Activated gamma-delta T cell treated with Interleukin-2 at 50 U/mL for 16 hours (primary cell): Measurements from ENCODE around the gene RNF215.
A peak's percentile ranks its signal among the peaks of the same experiment; 100 is the strongest.

ENCODE experiments used
- DNase-seq: peaks from one replicate; pipeline ENCODE4 v3.0.0-alpha.2; 2020

The RNF215 gene

DNA sequence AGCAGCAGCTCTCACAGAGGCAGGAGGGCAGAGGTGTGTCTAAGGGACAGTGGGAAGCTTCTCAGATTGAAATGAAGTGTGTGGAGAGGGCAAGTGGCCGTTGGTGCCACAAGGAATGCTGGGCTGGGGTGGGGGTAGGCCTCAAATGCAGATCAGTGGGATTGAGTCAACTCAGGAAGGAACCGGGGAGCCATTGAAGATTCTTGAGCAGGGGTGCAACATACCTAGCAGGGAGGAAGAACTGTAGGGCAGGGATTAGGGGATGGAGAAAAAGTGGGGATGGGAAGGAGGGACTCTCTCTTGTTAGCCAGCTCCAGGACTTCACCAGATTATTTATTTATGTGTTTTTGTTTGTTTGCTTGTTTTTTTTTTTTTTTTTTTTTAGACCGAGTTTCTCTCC lies 6.7 kb upstream of the RNF215 start:
- no peak for DNase-seq

DNA sequence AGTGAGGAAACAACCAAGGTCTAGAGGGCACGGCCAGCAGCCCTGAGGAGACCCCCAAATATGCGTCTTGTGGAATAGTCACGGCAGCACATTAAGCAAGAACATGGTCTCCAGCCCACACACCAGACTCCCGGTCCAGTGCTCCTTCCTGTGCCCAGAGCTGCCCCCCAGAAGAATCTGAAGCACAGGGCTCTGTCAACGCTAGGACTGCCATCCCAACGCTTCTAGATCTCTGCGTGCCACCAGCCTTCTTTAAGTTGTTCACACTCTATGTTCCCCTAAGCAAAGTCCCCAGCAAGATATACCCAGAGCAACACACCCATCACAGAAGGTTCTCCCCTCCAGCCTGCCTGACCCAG lies 6.1 kb upstream of the RNF215 start:
- DNase-seq = no peak

DNA sequence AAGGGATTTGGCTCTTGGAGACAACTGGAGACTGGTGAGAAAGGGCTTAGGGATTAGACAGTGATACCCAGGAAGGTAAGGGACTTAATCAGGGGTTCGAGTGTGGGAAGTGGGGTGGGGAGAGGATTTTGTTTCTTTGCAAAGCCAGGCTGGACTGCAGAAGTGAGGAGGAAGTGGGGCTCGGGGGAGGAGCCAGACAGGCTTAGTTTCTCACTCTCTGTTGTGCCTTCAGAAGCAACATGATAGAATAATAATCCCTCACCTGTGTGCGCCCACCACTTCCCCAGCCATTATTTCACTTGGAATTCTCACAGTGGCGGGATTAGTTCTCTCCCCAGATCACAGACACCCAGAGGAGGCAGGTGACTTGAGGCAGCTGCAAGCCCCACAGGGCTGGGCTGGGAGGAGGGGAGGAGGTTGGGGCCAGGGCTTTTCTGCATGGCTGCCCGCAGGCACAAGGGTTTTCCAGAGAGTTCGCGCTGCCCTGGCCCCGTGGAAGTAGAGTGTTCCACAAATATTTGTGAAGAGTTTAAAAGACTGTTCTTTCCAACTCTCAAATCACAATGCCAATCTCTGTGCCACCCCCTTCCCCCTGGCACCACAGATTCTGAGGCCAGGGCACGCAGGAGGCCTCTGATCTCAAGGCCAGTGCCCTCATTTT lies 5.6 kb upstream of the RNF215 start:
- no peak for DNase-seq

DNA sequence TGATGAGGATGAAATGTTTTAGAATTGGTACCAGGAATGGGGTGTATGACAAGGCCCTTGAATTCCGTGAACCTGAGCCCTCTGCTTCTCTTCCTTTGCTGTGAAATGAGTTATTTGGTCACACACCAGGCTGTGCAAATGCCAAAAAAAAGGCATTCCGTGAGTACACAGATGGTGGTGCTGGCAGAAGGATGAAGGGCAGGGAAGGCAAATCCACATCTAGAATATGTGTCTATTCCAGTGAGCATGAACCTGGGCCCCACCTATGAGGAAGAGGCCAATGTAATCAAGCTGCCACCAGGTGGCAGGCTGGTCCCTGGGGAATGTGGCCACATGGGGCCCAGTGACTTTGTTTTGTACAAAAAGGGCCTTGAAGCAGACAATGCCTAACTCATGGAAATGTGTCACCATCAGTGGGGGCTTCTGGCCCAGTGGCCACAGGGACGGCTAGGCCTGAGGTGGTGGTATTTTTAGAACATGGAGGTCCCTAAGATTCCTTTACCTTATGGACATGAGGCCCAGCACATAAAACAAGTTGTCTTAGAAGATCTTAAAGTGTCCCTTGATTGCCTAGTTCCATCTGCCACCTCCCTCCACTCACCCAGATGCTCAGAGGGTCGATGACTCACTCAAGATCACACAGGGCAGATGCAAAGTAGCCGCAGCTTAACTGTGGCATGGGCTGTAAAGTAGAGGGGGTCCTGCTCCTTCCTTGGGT lies 3.9 kb upstream of the RNF215 start:
- peak; percentile 76 for DNase-seq

DNA sequence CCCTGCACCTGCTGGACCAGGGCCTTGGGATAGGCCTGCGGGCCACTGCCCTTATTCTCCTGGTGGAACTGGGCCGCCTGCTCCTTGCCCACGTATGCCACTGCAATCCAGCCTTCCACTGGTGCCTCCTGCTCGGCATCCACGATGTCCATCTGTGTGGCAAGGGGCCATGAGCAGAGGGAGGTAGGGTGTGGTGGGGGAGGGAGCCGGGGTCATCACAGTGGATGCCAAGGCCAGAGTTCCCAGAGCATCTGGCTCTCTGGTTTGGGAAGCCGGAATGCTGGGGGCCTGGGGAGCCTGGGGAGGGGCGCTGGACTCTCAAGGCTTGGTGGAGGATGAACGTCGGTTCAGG lies 627 bp downstream of the RNF215 start:
- DNase-seq = no peak

DNA sequence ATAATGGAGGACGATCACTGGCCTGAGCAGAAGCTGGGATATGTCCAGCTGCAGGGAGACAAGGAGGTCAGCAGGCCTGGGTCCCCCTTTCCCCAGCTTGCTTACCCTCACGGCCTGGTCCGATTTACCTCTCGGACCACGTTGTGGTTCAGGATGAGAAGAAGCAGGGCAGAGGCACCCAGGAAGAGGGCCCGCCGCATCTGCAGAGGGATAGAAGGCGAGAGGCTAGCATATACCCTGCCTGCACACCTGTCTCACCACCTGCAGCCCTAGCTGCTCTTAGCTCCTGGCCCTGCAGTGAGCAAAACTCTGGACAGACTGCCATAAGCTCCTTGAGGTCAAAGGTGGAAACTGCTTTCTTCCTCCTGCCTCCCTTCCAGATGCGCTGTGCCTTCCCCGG lies 1.3 kb downstream of the RNF215 start:
- DNase-seq = no peak

DNA sequence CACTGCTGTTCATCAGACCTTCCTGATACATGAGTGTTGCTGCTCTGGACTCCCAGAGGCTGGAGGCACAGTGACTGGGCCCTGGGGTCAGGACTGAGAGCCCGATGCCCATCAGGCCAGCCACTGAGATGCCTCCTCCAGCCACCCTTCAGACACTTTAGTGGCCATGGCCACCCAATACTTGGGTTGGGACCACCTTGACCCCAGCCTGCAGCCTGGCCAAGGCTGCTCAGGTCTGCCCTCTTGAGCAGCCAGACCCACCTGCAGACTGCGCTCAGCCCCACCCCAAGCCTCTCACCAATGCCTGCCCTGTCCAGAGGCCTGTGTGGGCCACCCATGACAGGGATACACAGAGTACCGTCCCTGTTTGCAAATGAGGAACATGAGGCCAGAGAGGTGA lies 4.2 kb downstream of the RNF215 start:
- DNase-seq = no peak

DNA sequence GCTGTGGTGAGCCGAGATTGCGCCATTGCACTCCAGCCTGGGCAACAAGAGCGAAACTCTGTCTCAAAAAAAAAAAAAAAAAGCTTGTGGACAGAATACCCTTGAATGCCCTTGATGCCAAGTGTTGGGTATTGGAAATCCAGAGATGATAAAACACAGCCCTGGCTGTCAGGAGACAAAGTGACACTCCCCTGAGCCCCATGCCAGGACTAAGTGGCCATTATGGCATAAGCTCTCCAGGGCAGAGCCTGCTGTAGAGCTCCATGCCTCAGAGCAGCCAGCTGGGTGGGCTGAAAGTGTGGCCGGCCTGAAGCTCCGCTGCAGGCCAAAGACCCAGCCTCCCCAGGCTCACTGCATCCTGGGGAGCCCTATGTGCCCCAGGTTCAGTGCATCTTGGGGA lies 4.9 kb downstream of the RNF215 start:
- no peak for DNase-seq

DNA sequence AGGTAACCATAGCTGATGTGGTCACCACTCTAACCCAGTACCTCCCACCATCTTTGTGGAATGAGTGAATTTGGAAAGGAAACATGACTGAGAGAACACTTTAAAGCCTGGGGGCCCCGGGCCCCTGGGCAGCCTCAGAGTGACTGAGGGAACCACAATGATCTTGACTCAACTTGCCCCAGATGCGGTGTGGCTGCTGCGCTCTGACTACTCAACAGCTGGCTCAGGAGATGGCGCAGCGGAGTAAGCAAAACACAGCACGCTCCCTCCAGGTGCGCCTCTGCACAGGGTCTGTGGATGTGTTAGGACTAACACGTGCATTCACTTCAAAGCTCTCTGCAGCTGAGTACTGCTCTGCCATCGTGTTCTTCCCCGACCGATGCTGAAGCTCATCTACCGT lies 5.9 kb downstream of the RNF215 start:
- no peak for DNase-seq

DNA sequence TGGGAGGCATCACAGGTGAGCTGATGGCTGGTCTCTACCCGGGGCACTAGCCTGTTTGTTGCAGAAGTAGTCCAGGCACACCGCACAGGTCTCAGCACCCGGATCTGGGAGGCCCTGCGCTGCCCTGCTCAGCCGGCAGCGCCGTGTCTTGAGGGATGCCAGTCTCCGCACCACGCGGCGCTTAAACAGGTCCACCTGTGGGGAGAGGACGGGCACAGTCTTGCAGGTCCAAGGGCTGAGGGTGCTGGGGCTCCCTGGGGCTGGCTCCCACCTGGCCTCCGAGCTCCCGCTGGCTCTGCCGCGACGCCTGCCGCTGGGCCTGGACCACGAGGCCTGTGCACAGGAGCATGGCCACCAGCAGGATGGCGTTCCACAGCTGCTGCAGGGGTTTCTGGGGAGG lies 7.2 kb downstream of the RNF215 start:
- DNase-seq = no peak

DNA sequence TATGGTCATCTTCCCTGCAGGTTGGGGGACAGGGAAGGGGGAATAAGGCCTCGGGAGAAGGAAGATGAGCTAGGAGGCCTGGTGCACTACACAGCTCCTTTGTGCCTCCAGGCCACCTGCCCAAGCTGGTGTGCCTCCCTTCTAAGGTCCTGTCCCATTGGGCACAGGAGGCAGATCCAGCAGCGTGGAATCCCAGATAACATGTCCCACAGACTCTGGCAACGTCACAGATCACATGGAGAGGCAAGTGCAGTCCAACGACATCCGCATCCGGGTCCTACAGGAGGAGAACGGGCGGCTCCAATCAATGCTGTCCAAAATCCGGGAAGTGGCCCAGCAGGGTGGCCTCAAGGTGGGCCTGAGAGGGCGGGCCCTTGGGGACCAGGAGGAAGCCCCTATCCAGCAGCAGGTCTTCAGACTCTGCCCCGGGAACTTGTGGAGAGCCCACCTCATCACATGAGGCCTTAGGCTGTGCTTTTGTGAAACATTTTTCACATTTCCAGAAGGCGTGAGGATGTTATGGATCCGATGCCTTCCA lies 11.8 kb downstream of the RNF215 start:
- no peak for DNase-seq

DNA sequence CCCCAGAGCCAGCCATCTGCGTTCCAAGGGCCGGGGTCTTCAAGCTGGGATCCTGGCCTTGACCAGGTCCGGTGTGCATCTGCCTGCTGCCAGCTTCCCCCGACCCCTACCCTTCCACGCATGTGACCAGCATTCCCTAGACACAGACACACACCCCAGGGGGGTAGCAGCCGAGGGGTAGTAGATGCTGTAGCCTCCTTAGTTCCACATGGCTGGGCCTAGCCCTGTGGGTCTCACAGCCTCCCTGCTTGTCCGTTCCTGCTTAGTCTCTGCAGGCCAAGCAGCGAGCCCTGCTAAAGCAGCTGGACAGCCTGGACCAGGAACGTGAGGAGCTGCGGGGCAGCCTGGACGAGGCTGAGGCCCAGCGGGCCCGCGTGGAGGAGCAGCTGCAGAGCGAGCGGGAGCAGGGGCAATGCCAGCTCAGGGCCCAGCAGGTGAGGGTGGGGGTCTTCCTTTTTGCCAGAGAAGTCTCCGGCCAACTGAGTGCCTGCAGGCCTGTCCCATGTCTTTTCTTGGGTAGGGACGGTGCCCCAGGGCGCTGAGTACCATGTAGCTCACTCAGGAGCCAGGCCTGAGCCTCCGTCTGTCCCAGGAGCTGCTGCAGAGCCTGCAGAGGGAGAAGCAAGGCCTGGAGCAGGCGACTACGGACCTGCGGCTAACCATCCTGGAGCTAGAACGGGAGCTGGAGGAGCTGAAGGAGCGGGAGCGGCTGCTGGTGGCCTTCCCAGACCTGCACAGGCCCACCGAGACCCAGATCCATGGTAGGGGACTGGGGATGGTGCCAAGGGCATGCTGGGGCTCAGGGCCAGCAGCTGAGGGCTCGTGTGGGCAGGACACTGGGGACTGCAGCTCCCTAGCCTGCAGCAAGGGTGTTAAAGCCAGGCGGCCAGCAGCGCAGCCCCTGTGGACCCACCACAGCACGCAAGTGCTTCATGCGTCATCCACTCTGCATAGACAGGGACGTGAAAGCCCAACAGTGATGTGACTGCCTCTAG lies 13.6 kb downstream of the RNF215 start:
- DNase-seq = no peak

DNA sequence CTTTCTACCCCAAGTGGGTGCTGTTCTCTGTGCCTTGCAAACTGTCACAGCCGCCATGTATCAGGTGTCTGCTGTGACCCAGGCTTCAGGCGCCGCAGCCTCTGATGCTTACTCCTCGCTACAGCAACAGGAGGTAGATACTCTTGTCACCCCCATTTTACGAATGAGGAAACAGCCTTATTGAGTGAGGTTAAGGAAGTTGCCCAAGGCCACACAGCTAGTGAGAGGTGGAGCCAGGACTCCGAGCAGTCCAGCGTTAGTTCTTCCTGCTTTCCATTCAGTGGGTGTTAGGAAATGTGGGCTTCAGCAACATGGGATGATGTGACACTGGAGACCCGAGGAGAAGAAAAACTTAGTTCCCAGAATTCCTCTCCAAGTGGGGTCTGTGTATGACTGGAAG lies 14.3 kb downstream of the RNF215 start:
- no peak for DNase-seq

DNA sequence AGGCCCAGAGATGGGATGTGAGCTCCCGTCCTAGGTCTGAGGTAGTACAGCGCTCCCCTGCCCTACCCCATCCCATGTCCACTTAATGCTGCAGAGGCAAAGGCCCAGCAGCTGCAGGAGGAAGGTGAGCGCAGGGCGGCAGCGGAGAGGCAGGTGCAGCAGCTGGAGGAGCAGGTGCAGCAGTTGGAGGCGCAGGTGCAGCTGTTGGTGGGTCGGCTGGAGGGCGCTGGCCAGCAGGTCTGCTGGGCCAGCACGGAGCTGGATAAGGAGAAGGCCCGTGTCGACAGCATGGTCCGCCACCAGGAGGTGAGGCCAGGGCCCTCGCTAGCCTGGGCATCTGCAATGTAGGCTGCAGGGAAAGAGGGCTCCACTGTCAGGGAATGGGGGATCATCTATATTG lies 15.2 kb downstream of the RNF215 start:
- no peak for DNase-seq

DNA sequence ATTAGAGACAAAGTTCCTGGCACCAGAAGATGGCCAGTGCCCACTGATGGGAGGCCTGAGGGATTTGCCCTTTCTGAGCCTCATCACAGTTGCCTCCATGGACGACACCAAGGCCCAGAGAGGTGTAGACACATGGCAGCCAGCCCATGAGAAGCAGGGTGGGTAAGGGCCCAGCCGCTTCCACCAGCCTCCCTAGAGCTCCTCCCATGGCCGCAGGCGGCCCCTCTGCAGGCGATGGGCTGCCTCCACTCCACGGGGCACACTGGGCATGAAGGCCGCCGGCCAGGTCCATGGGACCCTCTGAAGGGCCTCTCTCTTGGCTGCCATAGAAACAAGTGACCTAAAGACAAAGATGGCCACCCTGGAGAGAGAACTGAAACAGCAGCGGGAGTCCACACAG lies 15.9 kb downstream of the RNF215 start:
- no peak for DNase-seq

DNA sequence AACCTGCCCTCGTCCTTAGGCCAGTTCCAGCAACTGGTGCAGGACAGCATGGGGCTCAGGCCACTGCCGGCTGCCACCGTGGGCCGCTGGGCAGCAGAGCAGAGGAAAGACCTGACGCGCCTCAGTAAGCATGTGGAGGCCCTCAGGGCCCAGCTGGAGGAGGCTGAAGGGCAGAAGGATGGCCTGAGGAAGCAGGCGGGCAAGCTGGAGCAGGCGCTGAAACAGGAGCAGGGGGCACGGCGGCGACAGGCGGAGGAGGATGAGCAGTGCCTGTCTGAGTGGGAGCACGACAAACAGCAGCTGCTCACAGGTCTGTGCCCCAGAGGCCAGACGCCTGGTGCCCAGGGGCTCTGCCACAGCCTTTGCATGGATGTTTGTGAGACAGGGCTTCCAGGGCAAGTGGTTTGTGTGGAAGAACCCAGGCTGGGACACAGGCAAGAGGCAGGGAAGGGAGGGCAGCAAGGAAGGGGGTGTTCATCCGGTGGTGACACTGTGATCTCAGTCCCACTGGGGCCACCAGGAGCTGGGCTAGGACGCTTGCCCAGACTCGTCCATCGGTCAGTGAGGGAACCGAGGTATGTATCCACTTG lies 16.5 kb downstream of the RNF215 start:
- DNase-seq = no peak

DNA sequence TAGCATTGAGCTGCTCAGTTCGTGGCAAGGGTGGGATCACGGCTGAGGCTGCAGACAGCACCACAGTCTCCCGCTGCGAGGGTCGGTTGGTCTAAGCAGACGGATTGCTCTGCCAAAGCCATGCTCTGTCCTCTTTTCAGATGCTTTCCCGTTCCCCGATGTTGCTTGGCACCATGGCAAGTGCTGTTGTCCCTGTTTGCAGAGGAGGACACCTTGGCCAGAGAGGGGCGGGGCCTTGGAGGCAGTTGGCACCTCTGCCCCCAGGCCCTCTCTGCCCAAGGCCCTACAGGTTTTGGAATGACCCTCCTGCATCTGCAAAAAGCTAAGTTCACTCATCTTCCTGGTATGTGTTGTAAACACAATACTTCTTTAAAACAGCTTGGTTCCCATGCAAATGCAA lies 18.8 kb downstream of the RNF215 start:
- no peak for DNase-seq

DNA sequence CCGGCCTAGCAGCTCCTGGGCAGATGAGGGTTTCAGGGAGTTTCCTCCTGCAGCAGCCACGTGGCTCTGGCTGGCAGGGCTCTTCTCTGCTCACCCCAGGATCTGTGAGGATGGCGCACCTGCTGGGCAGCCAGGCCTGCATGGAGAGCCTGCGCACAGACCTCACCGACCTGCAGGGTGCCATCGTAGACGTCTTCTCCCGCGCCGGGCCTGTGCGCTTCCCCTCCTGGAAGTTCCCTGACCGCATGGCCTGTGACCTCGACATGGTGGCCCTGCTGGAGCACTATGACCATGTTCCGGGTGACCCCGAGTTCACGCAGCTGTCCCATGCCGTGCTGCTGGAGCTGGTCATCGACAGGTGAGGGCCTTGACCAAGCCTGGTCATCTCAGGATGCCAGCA lies 21.3 kb downstream of the RNF215 start:
- DNase-seq = no peak

DNA sequence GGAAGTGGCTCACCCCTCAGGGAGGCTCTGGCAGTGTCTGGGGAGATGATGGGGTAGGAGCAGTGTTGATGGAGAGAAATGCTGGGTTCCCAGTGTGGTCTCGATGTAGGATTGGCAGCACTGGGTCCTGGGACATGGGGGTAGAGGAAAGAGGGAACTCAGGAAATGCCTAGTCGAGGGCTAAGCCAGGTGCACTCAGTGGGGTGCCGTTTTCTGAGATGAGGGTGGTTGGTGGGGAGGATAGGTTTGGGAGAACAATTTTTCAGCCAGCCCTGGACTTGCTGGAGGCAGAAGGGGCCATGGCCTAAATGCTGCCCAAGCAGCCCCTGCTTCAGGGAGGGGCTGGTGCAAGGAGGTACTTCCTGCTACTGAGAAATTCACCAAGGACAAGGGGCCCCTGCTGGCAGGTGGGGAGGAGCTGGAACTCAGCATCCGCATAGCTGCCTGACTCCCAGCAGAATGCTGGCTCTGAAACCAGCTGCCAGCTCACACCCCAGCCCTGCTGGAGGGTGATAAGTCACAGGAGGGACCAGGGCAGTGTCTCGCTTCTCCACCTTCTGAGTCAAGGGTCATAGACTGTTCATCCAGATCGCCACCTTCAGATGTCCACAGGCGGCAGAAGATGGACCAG lies 24.4 kb downstream of the RNF215 start:
- no peak for DNase-seq

DNA sequence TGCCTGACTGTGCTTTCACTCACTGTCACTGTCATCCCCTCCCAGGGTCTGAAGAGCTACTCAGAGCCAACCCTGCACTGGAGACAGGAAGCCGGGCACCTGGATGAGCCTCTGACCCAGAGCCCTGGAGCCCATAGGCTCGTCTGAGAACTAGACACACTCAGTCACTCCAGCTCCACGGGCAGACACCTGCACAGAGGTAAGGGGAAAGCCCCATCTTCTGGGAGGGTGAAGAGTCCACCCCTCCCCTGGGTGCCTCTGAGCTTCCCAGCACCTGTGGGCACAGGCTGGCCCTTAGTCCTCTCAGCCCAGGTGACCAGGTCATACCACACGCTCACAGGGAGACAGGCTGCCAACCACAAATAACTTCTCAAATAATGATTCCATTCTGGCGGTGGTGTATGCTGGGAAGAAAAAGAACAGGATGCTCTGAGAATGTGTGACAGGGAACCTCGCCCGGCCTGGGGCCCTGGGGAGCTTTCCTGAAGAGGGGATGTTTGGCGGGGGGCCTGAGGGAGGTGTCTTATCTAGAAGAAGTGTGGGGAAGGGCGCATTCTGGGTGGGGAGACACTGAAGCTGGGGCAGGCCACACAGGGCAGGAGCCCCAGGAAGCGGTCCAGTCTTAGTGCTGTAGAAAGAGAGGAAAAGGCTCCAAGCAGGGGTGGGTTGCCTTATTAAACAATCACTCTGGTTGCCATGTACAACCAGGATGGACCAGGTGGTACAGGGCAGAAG lies 25.1 kb downstream of the RNF215 start:
- no peak for DNase-seq

DNA sequence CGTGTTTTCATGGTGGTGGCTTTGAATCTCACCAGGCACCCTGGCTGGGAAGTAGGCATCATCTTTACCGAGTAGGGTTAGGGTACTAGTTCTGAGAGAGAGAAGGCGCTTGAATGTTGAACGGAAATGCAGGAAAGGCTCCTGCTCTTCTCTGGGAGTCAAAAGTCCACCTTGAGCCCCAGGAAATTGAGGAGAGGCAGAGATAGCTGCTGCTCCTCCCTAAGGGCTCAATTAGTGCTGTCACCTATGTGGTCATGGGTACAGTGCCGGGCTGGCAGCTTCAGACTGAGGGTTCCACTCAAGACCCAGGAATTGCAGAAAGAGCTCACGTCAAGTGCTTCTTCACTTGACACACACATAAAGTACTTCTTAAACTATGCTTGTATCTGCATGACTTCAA lies 28.7 kb downstream of the RNF215 start:
- no peak for DNase-seq

DNA sequence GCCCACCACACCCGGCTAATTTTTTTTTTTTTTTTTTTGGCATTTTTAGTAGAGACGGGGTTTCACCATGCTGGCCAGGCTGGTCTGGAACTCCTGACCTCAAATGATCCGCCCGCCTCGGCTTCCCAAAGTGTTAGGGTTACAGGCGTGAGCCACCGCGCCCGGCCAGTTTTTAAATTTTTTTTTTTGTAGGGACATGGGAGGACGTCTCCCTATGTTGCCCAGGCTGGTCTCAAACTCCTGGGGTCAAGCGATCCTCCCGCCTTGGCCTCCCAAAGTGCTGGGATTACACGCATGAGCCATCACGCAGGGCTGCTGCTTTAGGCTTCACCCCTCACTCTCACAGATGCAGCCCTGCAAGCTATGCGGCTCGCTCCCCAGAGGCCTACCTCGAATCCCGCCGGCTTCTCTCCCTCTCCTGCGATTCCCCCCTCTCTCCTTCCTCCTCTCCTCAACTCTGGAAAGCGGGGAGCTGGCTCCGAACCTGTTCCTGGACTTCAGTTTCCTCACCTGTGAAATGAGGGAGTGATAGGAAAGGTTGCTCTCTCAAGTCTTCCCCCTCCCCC lies 29.5 kb downstream of the RNF215 start:
- no peak for DNase-seq
